Activated CD8-positive, alpha-beta memory T cell treated with anti-CD3 and anti-CD28 coated beads for 36 hours (primary cell): ENCODE results near the gene KIF1B. TPM values are rescaled to one million over a fixed set of nuclear protein-coding genes. Genes with fewer than 3 reads are reported as not detected.
"Not testable (repeated sequence)": the region's sequence is repeated elsewhere in the genome, so short reads cannot be mapped to it uniquely, and the experiment has no call there.

Source experiments
- CTCF ChIA-PET: fragments of 350-600 bp; sonication (Branson Sonifier 250); formaldehyde crosslinking; loops from one replicate; lab custom pipeline; 2021; ENCODE audit warnings: antibody characterized with exemption; lab: Charles Lee
- POLR2A ChIA-PET: fragments of 350-600 bp; sonication (Branson Sonifier 250); formaldehyde crosslinking; loops from one replicate; lab custom pipeline; 2021; ENCODE audit warnings: antibody characterized with exemption; lab: Charles Lee
- total RNA-seq, 2 experiments: library from RNA; stranded (reverse); gene quantifications; one replicate each; pipeline ENCODE4 v1.2.3, GENCODE V29; 2021

The KIF1B gene
- total RNA-seq, 2 experiments from 2014 or later: 15.6 to 17.0 TPM

DNA sequence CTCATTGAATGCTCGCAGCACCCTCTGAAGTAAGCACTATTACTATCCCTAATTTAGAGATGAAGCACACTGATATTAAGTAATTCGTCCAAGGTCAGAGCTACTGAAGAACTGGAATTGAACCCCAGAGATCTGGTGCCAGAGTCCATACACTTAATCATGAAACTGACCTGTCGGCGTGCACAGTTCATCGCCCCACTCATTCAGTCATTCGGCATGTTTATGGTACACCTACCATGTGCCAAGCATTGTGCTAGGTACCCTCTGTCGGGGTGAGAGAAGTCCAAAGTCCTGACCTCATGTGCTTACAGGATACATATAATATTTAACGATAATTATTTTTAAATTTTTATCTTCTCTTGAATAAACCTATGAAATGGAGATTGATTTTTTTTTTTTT, 214.3 kb downstream of the KIF1B start:
- ChIA-PET POLR2A (no interaction called here), CTCF (no interaction called here)

DNA sequence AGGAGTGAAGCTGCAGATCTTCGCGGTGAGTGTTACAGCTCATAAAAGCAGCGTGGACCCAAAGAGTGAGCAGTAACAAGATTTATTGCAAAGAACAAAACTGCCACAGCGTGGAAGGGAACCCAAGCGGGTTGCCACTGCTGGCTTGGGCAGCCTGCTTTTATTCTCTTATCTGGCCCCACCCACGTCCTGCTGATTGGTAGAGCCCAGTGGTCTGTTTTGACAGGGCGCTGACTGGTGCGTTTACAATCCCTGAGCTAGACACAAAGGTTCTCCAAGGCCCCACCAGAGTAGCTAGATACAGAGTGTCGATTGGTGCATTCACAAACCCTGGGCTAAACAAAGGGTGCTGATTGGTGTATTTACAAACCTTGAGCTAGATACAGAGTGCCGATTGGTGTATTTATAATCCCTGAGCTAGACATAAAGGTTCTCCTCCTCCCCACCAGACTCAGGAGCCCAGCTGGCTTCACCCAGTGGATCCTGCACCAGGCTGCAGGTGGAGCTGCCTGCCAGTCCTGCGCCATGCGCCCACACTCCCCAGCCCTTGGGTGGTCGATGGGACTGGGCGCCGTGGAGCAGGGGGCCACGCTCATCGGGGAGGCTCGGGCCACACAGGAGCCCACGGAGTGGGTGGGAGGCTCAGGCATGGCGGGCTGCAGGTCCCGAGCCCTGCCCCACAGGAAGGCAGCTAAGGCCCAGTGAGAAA, 215.6 kb downstream of the KIF1B start:
- CTCF ChIA-PET: interaction anchor here (1.0 kb wide), 1 partner anchor 18 kb away, joined by 3 read pairs; no protein-coding TSS in a partner anchor
- POLR2A ChIA-PET: not testable (repeated sequence)

DNA sequence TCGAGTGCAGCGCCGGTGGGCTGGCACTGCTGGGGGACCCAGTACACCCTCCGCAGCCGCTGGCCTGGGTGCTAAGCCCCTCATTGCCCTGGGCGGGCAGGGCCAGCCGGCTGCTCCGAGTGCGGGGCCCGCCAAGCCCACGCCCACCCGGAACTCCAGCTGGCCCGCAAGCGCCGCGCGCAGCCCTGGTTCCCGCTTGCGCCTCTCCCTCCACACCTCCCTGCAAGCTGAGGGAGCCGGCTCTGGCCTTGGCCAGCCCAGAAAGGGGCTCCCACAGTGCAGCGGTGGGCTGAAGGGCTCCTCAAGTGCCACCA, 216.1 kb downstream of the KIF1B start:
- POLR2A ChIA-PET, CTCF ChIA-PET: not testable (repeated sequence)

DNA sequence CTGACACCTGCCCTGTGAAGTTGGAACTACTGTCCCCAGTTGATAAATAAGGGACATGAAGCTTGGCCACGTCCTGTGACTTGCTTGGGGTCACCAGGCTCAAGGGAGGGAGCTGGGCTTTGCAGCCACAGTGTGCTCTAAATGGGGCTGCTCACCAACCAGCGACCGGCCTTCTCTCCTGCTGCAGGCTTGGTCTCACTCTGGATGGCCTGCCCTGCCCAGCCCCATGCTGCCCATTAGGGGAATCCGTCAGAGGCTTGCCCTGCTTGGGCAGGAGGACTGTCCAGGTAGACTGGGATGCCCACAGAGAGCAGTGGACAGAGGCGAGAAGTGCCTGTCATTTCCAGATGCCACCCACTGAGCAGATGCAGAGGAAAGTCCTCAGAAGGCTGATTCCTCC, 218.6 kb downstream of the KIF1B start:
- POLR2A ChIA-PET: no interaction called here

DNA sequence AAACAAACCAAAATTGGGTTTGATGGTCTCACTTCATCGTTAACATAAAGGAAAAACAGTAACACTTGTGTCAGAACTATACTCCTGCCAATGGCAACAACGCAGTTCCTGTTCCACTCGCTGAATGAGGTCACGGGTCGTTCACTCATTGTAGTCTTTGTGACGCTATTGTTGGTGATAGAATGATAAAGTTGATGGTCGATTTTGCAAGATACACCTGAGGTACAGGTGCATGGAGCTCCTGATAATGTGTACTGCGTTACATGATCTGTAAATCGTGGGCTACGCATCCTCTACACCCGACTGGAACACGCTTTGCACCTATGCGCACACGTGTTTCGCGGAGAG, 219.5 kb downstream of the KIF1B start:
- ChIA-PET POLR2A (interaction anchor here (0.6 to 1.1 kb wide), 4 partner anchors 30 to 516 kb away, joined by 3 to 4 read pairs (median 3); no protein-coding TSS in a partner anchor), CTCF (interaction anchor here (0.5 to 3.9 kb wide), 11 partner anchors 15 to 519 kb away, joined by 3 to 27 read pairs (median 4); no protein-coding TSS in a partner anchor)

More for the DNA sequence above, 218.6 kb downstream of the KIF1B start:
- CTCF ChIA-PET: interaction anchor here (0.6 to 3.9 kb wide), 6 partner anchors 8 to 478 kb away, joined by 3 to 27 read pairs (median 4); no protein-coding TSS in a partner anchor

DNA sequence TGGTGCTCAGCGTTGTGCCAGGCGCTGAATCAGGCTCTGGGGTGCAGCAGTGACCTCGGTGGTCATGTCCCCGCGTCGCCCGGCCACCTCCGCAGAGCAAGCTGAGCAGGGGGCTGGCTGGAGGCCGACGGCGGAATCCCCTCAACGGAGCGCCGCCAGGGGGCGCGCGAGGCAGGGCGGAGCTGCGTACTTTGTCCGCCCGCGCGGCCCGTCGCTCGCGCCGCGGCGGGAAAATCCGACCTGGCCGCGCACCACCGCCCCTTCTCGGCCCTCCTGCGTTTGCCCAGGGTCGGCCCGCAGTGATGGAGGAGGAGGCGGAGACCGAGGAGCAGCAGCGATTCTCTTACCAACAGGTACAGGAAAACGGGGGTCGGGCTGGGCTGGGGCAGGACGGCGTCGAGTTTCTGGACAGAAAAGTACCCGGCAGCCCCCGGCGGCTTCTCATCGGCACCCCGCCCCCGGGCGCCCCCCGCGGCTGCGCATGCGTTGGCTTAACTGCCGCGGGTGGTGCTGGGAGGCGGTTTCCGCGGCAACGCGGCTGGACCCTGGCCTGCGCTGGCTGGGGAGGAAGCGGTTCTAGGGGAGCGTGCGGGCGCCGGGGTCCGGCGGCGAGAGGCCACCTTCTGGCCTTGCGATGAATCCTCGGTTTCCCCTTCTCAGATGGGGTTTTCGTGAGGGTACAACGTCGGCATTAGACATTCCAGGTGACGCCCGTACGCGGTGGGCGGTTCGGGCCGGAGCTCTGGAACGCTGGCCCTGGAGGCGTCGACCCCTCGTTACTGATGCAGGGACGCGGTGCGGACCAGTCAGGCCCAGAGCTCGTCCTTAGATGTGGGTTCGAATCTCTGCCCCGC, 220.1 kb downstream of the KIF1B start, which contains the start of gene CENPS:
Gene CENPS (plus strand): TSS at position 218 of the 854 bp plus-strand sequence. CDS start 85 bp downstream, at position 303.
- ChIA-PET CTCF (interaction anchor here (0.8 to 3.9 kb wide), 17 partner anchors 14 to 553 kb away, joined by 3 to 27 read pairs (median 3); partner anchors contain the start of genes PGD and UBE4B), POLR2A (interaction anchor here (0.5 to 1.1 kb wide), 4 partner anchors 31 to 775 kb away, joined by 3 to 4 read pairs (median 3); no protein-coding TSS in a partner anchor)

Other genes with a start within 250 kb of the KIF1B start
- not detected for gene RBP7, start 213.3 kb upstream of the KIF1B start, total RNA-seq
- gene UBE4B, start 177.6 kb upstream of the KIF1B start, total RNA-seq: 10 to 100 TPM; 37.8 to 38.4 TPM
- 100 to 1,000 TPM; 131 to 137 TPM for gene PGD, start 188.5 kb downstream of the KIF1B start, total RNA-seq
- 10 to 100 TPM; 32.8 to 35.2 TPM for gene CENPS, start 219.9 kb downstream of the KIF1B start, total RNA-seq
- under 1 TPM; 0.23 to 0.46 TPM for gene CORT, start 239.5 kb downstream of the KIF1B start, total RNA-seq